Hepatocyte (in vitro differentiated cells): ENCODE measurements around the gene TOB1.

Experiments
- EZH2 ChIP-seq: fragments of 200-600 bp; sonication (generic); IDR thresholded peaks from 2 replicates; pipeline ENCODE4 v1.6.1; 2016; ENCODE audit warnings: antibody characterized with exemption, mild to moderate bottlenecking, borderline replicate concordance
- EZH2phosphoT487 ChIP-seq: fragments of 200-600 bp; sonication (generic); IDR thresholded peaks from one replicate; pipeline ENCODE4 v1.6.1; 2018; ENCODE audit warnings: antibody characterized with exemption, mild to moderate bottlenecking, low read depth, moderate library complexity; ENCODE audit not compliant: unreplicated experiment, severe bottlenecking
- TF ChIP-seq, protein P1 (sequence below): fragments of 200-600 bp; sonication (generic); IDR thresholded peaks from 2 replicates; pipeline ENCODE4 v1.5.1; 2016; ENCODE audit warnings: antibody characterized with exemption, mild to moderate bottlenecking; ENCODE audit not compliant: poor library complexity

DNA sequence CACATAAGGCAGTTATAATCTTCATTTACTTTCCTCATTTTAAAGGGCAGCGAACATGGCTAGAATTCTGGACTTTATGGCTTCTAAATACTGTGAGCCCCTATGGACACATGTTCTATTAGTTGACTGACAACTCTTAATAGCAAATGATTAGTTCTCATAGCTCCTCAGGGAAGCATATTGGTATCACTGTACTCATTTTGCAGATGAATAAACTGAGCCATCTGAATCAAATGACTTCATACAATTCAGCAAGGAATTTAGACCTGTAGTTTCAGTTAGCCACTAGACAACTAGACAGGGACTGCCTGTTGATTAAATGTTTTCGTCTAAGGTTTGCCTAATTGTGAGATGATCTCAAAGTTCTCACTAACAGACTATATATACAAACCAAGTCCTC is 9.7 kb downstream of the TOB1 start:
- TF ChIP-seq, protein P1, sequence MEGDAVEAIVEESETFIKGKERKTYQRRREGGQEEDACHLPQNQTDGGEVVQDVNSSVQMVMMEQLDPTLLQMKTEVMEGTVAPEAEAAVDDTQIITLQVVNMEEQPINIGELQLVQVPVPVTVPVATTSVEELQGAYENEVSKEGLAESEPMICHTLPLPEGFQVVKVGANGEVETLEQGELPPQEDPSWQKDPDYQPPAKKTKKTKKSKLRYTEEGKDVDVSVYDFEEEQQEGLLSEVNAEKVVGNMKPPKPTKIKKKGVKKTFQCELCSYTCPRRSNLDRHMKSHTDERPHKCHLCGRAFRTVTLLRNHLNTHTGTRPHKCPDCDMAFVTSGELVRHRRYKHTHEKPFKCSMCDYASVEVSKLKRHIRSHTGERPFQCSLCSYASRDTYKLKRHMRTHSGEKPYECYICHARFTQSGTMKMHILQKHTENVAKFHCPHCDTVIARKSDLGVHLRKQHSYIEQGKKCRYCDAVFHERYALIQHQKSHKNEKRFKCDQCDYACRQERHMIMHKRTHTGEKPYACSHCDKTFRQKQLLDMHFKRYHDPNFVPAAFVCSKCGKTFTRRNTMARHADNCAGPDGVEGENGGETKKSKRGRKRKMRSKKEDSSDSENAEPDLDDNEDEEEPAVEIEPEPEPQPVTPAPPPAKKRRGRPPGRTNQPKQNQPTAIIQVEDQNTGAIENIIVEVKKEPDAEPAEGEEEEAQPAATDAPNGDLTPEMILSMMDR = no peak
- TF ChIP-seq EZH2 (no peak), EZH2phosphoT487 (no peak)
